HFFc6 (cell line): ENCODE measurements around the gene FAM222B. TPM values are rescaled to one million over a fixed set of nuclear protein-coding genes. Genes with fewer than 3 reads are reported as not detected.

Source experiments
- DNase-seq: peaks from one replicate; pipeline ENCODE4 v3.0.0-alpha.2; 2018
- H3K27ac Mint-ChIP-seq: 2 replicates; pipeline ENCODE4 v1.8.0; 2020; ENCODE audit warnings: mild to moderate bottlenecking, mixed read lengths
- H3K27me3 Mint-ChIP-seq: 2 replicates; pipeline ENCODE4 v1.8.0; 2021; ENCODE audit warnings: mild to moderate bottlenecking, moderate library complexity, mixed read lengths; ENCODE audit not compliant: insufficient read depth
- H3K36me3 Mint-ChIP-seq: 2 replicates; pipeline ENCODE4 v1.8.0; 2021; ENCODE audit warnings: low read depth, mixed read lengths
- H3K4me1 Mint-ChIP-seq: 2 replicates; pipeline ENCODE4 v1.8.0; 2020; ENCODE audit warnings: low read depth, mixed read lengths
- H3K4me3 Mint-ChIP-seq: 2 replicates; pipeline ENCODE4 v1.8.0; 2020; ENCODE audit warnings: mild to moderate bottlenecking, moderate library complexity, mixed read lengths
- H3K9me3 Mint-ChIP-seq: 2 replicates; pipeline ENCODE4 v1.8.0; 2020; ENCODE audit warnings: mild to moderate bottlenecking, mixed read lengths
- total RNA-seq, 6 experiments: library from RNA; stranded (reverse); fragmentation: NEBNext Ultra II Directional; extraction: Animal tissue kit (Norgen Biotek cat#: 25700); gene quantifications; 2 replicates in 1 of 6; 3 replicates in 5 of 6; pipeline ENCODE4 v1.2.3, GENCODE V29; 2021
- TF ChIP-seq, protein P1 (sequence below): fragments of 200-600 bp; sonication (generic); IDR thresholded peaks from 2 replicates; pipeline ENCODE4 v1.5.0; 2021; ENCODE audit warnings: antibody characterized with exemption, mild to moderate bottlenecking

The FAM222B gene
- total RNA-seq, 6 experiments from 2014 or later, result 14.5 to 17.2 (median 16.6) TPM

DNA sequence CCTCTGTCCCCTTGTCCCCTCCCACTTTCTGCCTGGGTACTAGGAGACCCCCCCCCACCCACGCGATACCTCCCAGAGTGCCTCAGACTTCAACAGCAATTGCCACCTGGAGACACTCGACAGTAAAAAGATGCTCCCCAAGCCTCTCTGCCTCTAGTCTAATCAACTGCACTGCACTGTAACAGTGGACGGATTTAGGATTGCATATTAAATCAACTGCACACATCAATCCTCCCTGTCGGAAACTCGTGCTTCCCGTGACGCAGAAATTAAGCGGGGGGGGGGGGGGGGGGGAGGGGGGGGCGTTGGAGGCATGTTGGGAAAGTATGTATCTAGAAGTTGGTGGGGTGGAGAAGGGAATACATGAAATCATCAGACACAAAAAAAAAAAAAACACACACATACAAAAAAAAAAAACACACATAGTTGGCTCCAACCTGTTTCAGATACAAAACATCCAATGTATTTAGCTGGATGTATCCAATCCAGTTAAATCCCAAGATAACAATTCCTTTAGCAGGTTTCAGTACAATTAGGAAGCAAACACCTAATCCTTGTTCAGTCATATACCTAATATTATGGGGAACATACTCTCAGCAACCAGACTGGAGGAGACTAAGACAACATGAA is 29.7 kb downstream of the FAM222B start:
- no peaks in the 10 kb centered on the region for H3K9me3 Mint-ChIP-seq
- DNase-seq, result peak; percentile 37
- H3K27ac Mint-ChIP-seq, result peak overlapping the region; percentile 91
- no peaks in the 10 kb centered on the region for H3K36me3 Mint-ChIP-seq
- peaks cover 33% of the 10 kb centered on the region for H3K4me1 Mint-ChIP-seq
- TF ChIP-seq, protein P1, sequence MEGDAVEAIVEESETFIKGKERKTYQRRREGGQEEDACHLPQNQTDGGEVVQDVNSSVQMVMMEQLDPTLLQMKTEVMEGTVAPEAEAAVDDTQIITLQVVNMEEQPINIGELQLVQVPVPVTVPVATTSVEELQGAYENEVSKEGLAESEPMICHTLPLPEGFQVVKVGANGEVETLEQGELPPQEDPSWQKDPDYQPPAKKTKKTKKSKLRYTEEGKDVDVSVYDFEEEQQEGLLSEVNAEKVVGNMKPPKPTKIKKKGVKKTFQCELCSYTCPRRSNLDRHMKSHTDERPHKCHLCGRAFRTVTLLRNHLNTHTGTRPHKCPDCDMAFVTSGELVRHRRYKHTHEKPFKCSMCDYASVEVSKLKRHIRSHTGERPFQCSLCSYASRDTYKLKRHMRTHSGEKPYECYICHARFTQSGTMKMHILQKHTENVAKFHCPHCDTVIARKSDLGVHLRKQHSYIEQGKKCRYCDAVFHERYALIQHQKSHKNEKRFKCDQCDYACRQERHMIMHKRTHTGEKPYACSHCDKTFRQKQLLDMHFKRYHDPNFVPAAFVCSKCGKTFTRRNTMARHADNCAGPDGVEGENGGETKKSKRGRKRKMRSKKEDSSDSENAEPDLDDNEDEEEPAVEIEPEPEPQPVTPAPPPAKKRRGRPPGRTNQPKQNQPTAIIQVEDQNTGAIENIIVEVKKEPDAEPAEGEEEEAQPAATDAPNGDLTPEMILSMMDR, result no peak
- H3K27me3 Mint-ChIP-seq, result no peaks in the 10 kb centered on the region
- peak overlapping the region; percentile 91 for H3K4me3 Mint-ChIP-seq

DNA sequence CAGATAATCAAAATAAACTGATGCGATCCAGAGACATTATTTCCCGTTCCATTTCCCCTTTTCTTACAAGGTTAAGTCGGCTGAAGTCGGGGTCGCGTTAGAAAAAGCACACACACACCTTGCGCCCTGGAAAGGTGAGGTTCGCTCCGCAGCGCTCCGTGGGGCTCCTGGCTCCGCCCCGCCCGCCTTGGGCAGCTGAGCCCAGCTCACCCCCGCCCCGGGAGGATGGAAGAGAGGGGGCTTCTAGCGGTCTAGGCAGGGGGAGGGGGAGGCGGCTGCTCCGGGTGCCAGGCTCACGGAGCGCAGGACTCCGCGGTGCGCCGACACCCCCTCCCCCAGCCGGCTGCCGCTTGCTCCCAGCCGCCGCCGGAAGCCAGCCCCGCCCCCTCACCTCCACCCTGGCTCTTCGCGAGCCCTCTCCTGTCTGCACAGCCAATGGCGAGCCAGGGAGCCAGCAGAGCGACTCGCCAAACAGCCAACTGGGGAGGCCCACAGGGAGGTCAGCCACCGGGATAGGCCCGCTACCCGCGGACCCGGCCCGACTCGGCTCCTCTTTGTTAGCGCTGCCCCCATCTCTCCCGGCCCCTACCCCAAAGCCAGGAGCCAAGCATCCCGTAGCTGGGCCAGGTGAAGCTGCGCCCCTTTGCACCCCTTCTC is 30.4 kb downstream of the FAM222B start:
- Mint-ChIP-seq H3K27me3 (no peaks in the 10 kb centered on the region; the same call in 1 of the 2 replicates), H3K36me3 (peaks cover 2% of the 10 kb centered on the region; the same call in 1 of the 2 replicates), H3K4me3 (peak overlapping the region; percentile 91), H3K4me1 (peaks cover 39% of the 10 kb centered on the region), H3K9me3 (no peaks in the 10 kb centered on the region), H3K27ac (peak overlapping the region; percentile 91)
- DNase-seq, result peak; percentile 96
- TF ChIP-seq, protein P1, result no peak

DNA sequence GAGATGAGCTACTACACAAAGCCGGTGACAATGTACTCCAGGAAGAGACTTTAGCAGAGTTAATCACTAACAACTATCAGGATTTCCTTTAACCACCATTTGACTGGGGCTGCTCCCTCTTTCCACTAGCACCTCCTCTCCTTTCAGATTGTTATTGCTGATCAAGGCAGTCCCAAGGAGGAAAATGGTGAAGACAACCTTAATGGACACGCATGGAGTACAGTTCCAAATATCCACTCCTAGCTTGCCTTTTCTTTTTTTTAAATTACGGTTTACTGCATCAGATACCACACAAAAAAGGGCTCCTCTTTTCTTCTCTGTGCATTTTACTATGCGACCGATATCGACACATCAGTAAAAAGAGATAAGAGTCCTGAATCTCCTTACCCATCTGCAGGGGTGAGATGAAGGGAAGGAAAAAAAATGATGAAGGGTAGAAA is 30.9 kb downstream of the FAM222B start:
- peak overlapping the region; percentile 91 for H3K4me3 Mint-ChIP-seq
- peak overlapping the region; percentile 78 for H3K27ac Mint-ChIP-seq
- peak; percentile 9 for DNase-seq
- H3K27me3 Mint-ChIP-seq, result no peaks in the 10 kb centered on the region; the same call in 1 of the 2 replicates
- H3K4me1 Mint-ChIP-seq, result peaks cover 41% of the 10 kb centered on the region
- peaks cover 3% of the 10 kb centered on the region; the same call in 1 of the 2 replicates for H3K36me3 Mint-ChIP-seq
- H3K9me3 Mint-ChIP-seq, result no peaks in the 10 kb centered on the region
- TF ChIP-seq, protein P1, result no peak

DNA sequence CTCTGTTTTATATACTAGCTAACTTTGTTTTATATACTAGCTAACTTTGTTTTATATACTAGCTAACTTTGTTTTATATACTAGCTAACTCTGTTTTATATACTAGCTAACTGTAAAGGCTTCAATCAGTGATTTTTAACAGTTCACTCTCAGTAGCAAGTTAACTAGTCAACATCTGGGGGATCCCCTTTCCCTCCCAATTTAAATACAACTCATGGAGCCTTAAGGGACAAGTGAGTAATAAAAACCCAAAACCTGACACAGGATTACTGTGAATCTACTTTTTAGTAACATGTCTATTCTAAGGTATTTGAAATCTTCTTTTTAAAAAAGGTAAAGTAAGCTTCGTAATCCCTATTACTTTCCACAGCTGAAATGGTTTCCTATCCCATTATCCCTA is 32.2 kb downstream of the FAM222B start:
- H3K27ac Mint-ChIP-seq, result no peak overlapping the region
- DNase-seq, result no peak
- peaks cover 3% of the 10 kb centered on the region; the same call in 1 of the 2 replicates for H3K36me3 Mint-ChIP-seq
- H3K4me3 Mint-ChIP-seq, result no peak overlapping the region
- TF ChIP-seq, protein P1, result no peak
- H3K27me3 Mint-ChIP-seq, result no peaks in the 10 kb centered on the region; the same call in 1 of the 2 replicates
- H3K9me3 Mint-ChIP-seq, result no peaks in the 10 kb centered on the region
- peaks cover 47% of the 10 kb centered on the region for H3K4me1 Mint-ChIP-seq

DNA sequence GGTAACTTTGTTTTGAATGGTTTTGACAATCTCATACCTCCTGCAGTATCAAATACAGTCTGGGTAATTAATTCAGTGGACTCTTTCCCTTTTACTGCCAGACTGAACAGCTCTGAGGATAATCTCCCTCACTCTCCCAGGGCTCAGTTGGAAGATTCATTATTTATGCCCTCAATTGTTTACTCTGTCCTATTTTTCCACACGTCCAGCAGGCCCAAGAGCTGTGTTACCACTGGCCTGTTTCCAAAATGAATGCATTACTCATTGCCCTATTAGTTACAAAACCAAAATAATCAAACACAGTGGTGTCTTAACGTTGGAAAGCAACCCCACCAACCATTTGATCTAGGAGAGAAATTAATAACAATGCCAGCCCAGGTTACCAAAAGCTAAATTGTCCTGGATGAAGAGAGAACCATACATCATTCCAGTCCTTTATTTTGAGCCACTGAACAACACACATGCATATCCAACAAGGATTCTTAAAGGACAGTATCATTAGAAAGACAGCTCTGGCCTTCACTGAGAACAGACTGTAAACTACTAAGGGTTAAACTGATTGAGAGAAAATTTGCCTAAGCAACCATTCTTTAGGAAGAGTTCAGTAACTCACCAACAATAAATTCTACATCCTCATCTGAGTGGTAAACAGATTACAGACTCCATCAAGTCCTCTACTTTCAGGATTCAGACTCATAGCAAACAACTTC is 34.5 kb downstream of the FAM222B start:
- no peaks in the 10 kb centered on the region; the same call in 1 of the 2 replicates for H3K27me3 Mint-ChIP-seq
- peak overlapping the region; percentile 92 for H3K27ac Mint-ChIP-seq
- peak overlapping the region; percentile 69 for H3K4me3 Mint-ChIP-seq
- peaks cover 44% of the 10 kb centered on the region for H3K4me1 Mint-ChIP-seq
- peaks cover 3% of the 10 kb centered on the region; the same call in 1 of the 2 replicates for H3K36me3 Mint-ChIP-seq
- TF ChIP-seq, protein P1, result no peak
- H3K9me3 Mint-ChIP-seq, result no peaks in the 10 kb centered on the region
- peak; percentile 86 for DNase-seq
